Neural cell (in vitro differentiated cells): ENCODE measurements around the gene APMAP. TPM values are rescaled to one million over a fixed set of nuclear protein-coding genes. Genes with fewer than 3 reads are reported as not detected.
"Not testable (repeated sequence)": the region's sequence is repeated elsewhere in the genome, so short reads cannot be mapped to it uniquely, and the experiment has no call there.

ENCODE experiments used
- H2AFZ ChIP-seq: fragments of 200-600, 300-800 bp; sonication (generic), shearing (Covaris generic); 2 replicates; pipeline ENCODE4 v1.6.0; 2014; ENCODE audit warnings: low read depth, mild to moderate bottlenecking, antibody characterized with exemption, low read length, moderate library complexity
- H3F3A ChIP-seq: fragments of 200-600 bp; shearing (Covaris generic); 2 replicates; pipeline ENCODE4 v1.6.1; 2016; ENCODE audit warnings: mild to moderate bottlenecking, moderate library complexity, mixed read lengths, antibody characterized with exemption, low read length; ENCODE audit not compliant: insufficient read depth, poor library complexity, severe bottlenecking
- H3K27ac ChIP-seq: fragments of 200-600, 300-800 bp; sonication (generic), shearing (Covaris generic); 2 replicates; pipeline ENCODE4 v1.5.1; 2014; ENCODE audit warnings: mild to moderate bottlenecking, low read length, moderate library complexity
- H3K27me3 ChIP-seq: fragments of 300-800, 200-600 bp; sonication (generic), shearing (Covaris generic); 2 replicates; pipeline ENCODE4 v1.6.0; 2014; ENCODE audit warnings: mild to moderate bottlenecking, low read depth, low read length, moderate library complexity; ENCODE audit not compliant: insufficient read depth
- H3K36me3 ChIP-seq: fragments of 300-800, 200-600 bp; sonication (generic), shearing (Covaris generic); 2 replicates; pipeline ENCODE4 v1.5.1; 2014; ENCODE audit warnings: mild to moderate bottlenecking, antibody characterized with exemption, low read length, moderate library complexity; ENCODE audit not compliant: insufficient read depth
- H3K4me2 ChIP-seq: fragments of 300-800, 200-600 bp; sonication (generic), shearing (Covaris generic); 2 replicates; pipeline ENCODE4 v1.6.0; 2014; ENCODE audit warnings: mild to moderate bottlenecking, low read length
- H3K4me3 ChIP-seq: fragments of 300-800, 200-600 bp; sonication (generic), shearing (Covaris generic); 2 replicates; pipeline ENCODE4 v1.5.1; 2014; ENCODE audit warnings: mild to moderate bottlenecking, low read length, moderate library complexity
- H3K79me2 ChIP-seq: fragments of 200-600 bp; shearing (Covaris generic); replicated peaks from 2 replicates; pipeline ENCODE4 v1.6.0; 2014; ENCODE audit warnings: mild to moderate bottlenecking, low read length, moderate library complexity; ENCODE audit not compliant: insufficient read depth
- H3K9ac ChIP-seq: fragments of 300-800, 200-600 bp; sonication (generic), shearing (Covaris generic); 2 replicates; pipeline ENCODE4 v1.6.1; 2016; ENCODE audit warnings: mild to moderate bottlenecking, low read length, mixed read lengths
- H3K9me2 ChIP-seq: fragments of 200-600 bp; shearing (Covaris generic); 2 replicates; pipeline ENCODE4 v1.6.1; 2016; ENCODE audit warnings: mild to moderate bottlenecking, low read length, mixed read lengths; ENCODE audit not compliant: insufficient read depth
- H3K9me3 ChIP-seq: fragments of 200-600, 300-800 bp; sonication (generic), shearing (Covaris generic); 2 replicates; pipeline ENCODE4 v1.6.1; 2016; ENCODE audit warnings: mild to moderate bottlenecking, mixed run types, low read length, moderate library complexity, mixed read lengths
- H4K20me1 ChIP-seq: fragments of 200-600 bp; shearing (Covaris generic); 2 replicates; pipeline ENCODE4 v1.6.1; 2016; ENCODE audit warnings: mild to moderate bottlenecking, mixed run types; ENCODE audit not compliant: insufficient read depth
- EP300 ChIP-seq: fragments of 450-650 bp; conservative IDR thresholded peaks from 2 replicates; pipeline ENCODE4 v1.6.1; 2014; ENCODE audit warnings: antibody characterized with exemption, mild to moderate bottlenecking, moderate library complexity; ENCODE audit not compliant: poor library complexity, severe bottlenecking
- EZH2 ChIP-seq: fragments of 200-600, 300-800 bp; shearing (Covaris generic), sonication (generic); IDR thresholded peaks from 2 replicates; pipeline ENCODE4 v1.6.1; 2014; ENCODE audit warnings: antibody characterized with exemption, low read length, borderline replicate concordance, mild to moderate bottlenecking; ENCODE audit not compliant: insufficient read depth, poor library complexity, severe bottlenecking
- MXI1 ChIP-seq: fragments of 450-650 bp; conservative IDR thresholded peaks from 2 replicates; pipeline ENCODE4 v1.6.1; 2014; ENCODE audit warnings: antibody characterized with exemption, mild to moderate bottlenecking; ENCODE audit not compliant: poor library complexity, severe bottlenecking
- POLR2AphosphoS5 ChIP-seq: IDR thresholded peaks from 2 replicates; pipeline ENCODE4 v1.6.1; 2012
- RAD21 ChIP-seq: fragments of 450-650 bp; conservative IDR thresholded peaks from 2 replicates; pipeline ENCODE4 v1.6.1; 2014; ENCODE audit warnings: antibody characterized with exemption, mild to moderate bottlenecking, moderate library complexity
- SMC3 ChIP-seq: fragments of 450-650 bp; conservative IDR thresholded peaks from 2 replicates; pipeline ENCODE4 v1.6.1; 2014; ENCODE audit warnings: antibody characterized with exemption, mild to moderate bottlenecking, moderate library complexity; ENCODE audit not compliant: poor library complexity
- TAF1 ChIP-seq: IDR thresholded peaks from 2 replicates; pipeline ENCODE4 v1.6.1; 2012; ENCODE audit warnings: low read depth
- polyA plus RNA-seq: library from polyadenylated mRNA; depleted of rRNA; stranded (reverse); fragments of >200 nt; gene quantifications from 2 replicates; pipeline ENCODE4 v1.2.3, GENCODE V29; 2014
- TF ChIP-seq, protein P1 (sequence below): fragments of 450-650 bp; IDR thresholded peaks from 2 replicates; pipeline ENCODE4 v1.5.1; 2014; ENCODE audit warnings: antibody characterized with exemption, mild to moderate bottlenecking, moderate library complexity; ENCODE audit not compliant: poor library complexity, severe bottlenecking
- TF ChIP-seq, protein P2 (sequence below): IDR thresholded peaks from 2 replicates; pipeline ENCODE4 v1.6.1; 2012; ENCODE audit warnings: borderline replicate concordance

Gene APMAP
- polyA plus RNA-seq, 1 donor from 2014 or later: 140 TPM

DNA sequence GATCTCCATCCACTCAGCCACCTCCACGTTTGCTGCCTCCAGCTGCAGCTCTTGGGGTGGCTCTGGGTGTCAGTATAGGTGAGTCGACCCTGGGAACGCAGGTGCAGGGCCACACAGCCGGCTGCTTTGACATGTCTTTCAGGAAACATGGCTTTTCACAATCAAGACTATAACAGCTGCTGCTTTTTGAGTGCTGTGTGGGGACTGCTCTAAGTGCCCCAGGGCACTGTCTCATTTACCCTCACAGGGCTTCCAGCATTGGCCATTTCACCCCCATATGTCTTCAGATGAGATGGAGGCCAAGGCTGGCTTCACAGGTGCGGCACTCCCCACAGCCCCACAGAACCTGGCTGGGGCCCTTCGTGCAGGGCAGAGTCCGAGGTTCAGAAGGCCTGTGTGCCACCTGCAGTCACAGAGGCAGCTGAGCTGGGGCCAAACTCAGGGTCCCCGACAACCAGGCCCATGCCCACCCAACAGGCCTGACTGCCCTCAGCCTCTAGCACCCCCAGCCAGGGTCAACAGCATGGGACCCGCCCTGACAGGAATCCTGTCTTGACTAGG is 58.4 kb downstream of the APMAP start:
- no peak overlapping the region for H2AFZ ChIP-seq
- TF ChIP-seq EP300 (no peak), MXI1 (no peak), RAD21 (no peak), TAF1 (no peak), POLR2AphosphoS5 (no peak), SMC3 (no peak), EZH2 (no peak)
- TF ChIP-seq, protein P1, sequence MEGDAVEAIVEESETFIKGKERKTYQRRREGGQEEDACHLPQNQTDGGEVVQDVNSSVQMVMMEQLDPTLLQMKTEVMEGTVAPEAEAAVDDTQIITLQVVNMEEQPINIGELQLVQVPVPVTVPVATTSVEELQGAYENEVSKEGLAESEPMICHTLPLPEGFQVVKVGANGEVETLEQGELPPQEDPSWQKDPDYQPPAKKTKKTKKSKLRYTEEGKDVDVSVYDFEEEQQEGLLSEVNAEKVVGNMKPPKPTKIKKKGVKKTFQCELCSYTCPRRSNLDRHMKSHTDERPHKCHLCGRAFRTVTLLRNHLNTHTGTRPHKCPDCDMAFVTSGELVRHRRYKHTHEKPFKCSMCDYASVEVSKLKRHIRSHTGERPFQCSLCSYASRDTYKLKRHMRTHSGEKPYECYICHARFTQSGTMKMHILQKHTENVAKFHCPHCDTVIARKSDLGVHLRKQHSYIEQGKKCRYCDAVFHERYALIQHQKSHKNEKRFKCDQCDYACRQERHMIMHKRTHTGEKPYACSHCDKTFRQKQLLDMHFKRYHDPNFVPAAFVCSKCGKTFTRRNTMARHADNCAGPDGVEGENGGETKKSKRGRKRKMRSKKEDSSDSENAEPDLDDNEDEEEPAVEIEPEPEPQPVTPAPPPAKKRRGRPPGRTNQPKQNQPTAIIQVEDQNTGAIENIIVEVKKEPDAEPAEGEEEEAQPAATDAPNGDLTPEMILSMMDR: no peak
- TF ChIP-seq, protein P2, sequence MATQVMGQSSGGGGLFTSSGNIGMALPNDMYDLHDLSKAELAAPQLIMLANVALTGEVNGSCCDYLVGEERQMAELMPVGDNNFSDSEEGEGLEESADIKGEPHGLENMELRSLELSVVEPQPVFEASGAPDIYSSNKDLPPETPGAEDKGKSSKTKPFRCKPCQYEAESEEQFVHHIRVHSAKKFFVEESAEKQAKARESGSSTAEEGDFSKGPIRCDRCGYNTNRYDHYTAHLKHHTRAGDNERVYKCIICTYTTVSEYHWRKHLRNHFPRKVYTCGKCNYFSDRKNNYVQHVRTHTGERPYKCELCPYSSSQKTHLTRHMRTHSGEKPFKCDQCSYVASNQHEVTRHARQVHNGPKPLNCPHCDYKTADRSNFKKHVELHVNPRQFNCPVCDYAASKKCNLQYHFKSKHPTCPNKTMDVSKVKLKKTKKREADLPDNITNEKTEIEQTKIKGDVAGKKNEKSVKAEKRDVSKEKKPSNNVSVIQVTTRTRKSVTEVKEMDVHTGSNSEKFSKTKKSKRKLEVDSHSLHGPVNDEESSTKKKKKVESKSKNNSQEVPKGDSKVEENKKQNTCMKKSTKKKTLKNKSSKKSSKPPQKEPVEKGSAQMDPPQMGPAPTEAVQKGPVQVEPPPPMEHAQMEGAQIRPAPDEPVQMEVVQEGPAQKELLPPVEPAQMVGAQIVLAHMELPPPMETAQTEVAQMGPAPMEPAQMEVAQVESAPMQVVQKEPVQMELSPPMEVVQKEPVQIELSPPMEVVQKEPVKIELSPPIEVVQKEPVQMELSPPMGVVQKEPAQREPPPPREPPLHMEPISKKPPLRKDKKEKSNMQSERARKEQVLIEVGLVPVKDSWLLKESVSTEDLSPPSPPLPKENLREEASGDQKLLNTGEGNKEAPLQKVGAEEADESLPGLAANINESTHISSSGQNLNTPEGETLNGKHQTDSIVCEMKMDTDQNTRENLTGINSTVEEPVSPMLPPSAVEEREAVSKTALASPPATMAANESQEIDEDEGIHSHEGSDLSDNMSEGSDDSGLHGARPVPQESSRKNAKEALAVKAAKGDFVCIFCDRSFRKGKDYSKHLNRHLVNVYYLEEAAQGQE: no peak

DNA sequence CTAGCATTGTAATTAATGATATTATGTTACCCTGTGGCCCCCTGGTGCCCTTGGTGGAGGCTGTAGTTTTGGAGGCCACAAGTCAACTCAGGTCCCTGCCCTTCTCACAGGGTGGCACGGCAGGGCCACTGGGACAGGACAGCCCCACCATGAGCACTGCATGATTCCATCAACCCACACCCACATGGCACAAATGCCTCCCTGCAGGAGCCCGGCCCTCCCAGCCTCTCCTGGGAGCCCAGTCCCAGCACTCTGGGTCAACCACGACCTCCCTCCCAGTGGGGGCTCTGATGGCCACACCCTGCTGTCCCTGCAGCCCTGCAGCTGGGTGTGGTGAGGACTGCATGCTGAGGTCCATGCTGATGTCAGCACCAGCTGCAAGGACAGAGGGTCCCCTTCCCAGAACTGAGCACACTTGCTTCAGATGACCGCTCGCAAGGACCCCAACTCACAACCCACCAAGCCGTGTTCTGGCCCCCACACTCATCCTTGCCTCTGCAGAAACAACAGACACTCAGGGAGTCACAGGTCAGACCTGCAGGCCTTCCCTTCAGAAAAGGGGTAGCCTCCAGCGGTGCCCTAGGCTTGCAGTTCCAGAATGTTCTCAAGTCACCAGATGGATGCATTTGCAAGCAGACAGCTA is 59.2 kb downstream of the APMAP start:
- H3K9me3 ChIP-seq: no peaks in the 10 kb centered on the region
- H3K27me3 ChIP-seq: no peaks in the 10 kb centered on the region
- no peaks in the 10 kb centered on the region for H3K36me3 ChIP-seq
- no peaks in the 10 kb centered on the region for H4K20me1 ChIP-seq
- no peaks in the 10 kb centered on the region for H3K79me2 ChIP-seq
- H2AFZ ChIP-seq: no peak overlapping the region
- H3K4me2 ChIP-seq: no peak overlapping the region
- no peak overlapping the region for H3K9ac ChIP-seq
- H3F3A ChIP-seq: no peaks in the 10 kb centered on the region
- no peak overlapping the region for H3K27ac ChIP-seq
- no peaks in the 10 kb centered on the region for H3K9me2 ChIP-seq
- TF ChIP-seq RAD21 (no peak), EP300 (no peak)
- H3K4me3 ChIP-seq: no peak overlapping the region

More for the DNA sequence above, 58.4 kb downstream of the APMAP start:
- Histone ChIP-seq H3K4me3 (no peak overlapping the region), H3K36me3 (no peaks in the 10 kb centered on the region), H3K27ac (no peak overlapping the region), H3K9ac (no peak overlapping the region), H3K9me3 (no peaks in the 10 kb centered on the region), H3K9me2 (no peaks in the 10 kb centered on the region), H4K20me1 (no peaks in the 10 kb centered on the region), H3F3A (no peaks in the 10 kb centered on the region), H3K79me2 (no peaks in the 10 kb centered on the region), H3K4me2 (no peak overlapping the region), H3K27me3 (no peaks in the 10 kb centered on the region)

DNA sequence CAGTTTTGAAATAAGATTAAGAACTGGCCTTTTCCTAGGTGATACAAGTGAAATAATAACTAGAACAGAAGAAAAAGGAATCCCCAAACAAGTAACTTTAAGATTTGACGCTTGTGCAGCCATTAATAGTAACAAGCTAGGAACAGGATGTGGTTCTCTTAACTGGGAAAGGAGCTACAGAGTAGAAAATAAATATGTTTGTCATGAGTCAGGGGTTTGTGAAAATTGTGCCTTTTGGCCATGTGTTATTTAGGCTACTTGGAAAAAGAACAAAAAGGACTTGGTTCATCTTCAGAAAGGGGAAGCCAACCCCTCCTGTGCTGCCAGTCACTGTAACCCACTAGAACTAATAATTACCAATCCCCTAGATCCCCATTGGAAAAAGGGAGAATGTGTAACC is 60.7 kb downstream of the APMAP start:
- H3K4me2 ChIP-seq, H3K79me2 ChIP-seq, H3K4me3 ChIP-seq, H3K27me3 ChIP-seq, H3K9me2 ChIP-seq, H2AFZ ChIP-seq, H3F3A ChIP-seq, H4K20me1 ChIP-seq, H3K9me3 ChIP-seq, H3K9ac ChIP-seq, H3K36me3 ChIP-seq, H3K27ac ChIP-seq: not testable (repeated sequence)

DNA sequence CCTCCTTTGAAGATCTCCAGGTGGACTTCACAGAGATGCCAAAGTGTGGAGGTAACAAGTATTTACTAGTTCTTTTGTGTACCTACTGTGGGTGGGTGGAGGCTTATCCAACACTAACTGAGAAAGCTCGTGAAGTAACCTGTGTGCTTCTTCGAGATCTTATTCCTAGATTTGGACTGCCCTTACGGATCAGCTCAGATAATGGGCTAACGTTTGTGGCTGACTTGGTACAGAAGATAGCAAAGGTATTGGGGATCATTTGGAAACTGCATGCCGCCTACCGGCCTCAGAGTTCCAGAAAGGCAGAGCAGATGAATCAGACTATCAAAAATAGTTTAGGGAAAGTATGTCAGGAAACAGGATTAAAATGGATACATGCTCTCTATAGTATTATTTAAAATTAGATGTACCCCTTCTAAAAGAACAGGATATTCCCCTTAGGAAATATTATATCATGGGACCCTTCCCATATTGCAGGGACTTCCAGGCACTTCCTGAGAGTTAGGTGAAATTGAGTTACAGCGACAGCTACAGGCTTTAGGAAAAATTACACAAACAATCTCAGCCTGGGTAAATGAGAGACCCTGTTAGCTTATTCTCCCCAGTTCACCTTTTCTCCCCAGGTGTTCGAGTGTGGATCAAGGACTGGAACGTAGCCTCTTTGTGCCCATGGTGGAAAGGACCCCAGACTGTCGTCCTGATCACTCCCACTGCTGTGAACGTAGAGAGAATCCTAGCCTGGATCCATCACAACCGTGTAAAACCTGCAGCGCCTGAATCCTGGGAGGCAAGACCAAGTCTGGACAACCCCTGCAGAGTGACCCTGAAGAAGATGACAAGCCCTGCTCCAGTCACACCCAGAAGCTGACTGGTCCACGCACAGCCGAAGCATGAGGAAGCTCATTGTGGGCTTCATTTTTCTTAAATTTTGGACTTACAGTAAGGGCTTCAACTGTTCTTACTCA is 61.5 kb downstream of the APMAP start:
- not testable (repeated sequence) for H3K4me3 ChIP-seq, H3K9me2 ChIP-seq, H3K27me3 ChIP-seq, H3F3A ChIP-seq, H4K20me1 ChIP-seq, H3K4me2 ChIP-seq, H2AFZ ChIP-seq, H3K27ac ChIP-seq, H3K9ac ChIP-seq, H3K79me2 ChIP-seq, H3K36me3 ChIP-seq, H3K9me3 ChIP-seq
